HepG2 (cell line): ENCODE results near the gene PPP4C. TPM values are rescaled to one million over a fixed set of nuclear protein-coding genes. Genes with fewer than 3 reads are reported as not detected.

Source experiments
- ARID3A ChIP-seq: IDR thresholded peaks from 2 replicates; pipeline ENCODE4 v1.6.1; 2012; ENCODE audit warnings: low read depth, low read length, improper control_type of control experiment
- CSRNP2 ChIP-seq: sonication (generic); formaldehyde crosslinking; conservative IDR thresholded peaks from 2 replicates; pipeline ENCODE4 v1.8.0; 2022; ENCODE audit warnings: low read depth, missing genetic modification reagents
- MAFK ChIP-seq, 2 experiments: IDR thresholded peaks in 1 of 2; conservative IDR thresholded peaks in 1 of 2; 2 replicates each; pipeline ENCODE4 v1.6.1; 2011; ENCODE audit warnings: improper control_type of control experiment in 2 of 2, low read length in 2 of 2
- MTF2 ChIP-seq: sonication (generic); formaldehyde crosslinking; IDR thresholded peaks from 2 replicates; pipeline ENCODE4 v1.5.0; 2020; ENCODE audit warnings: missing genetic modification reagents, borderline replicate concordance
- NCOA1 ChIP-seq: sonication (generic); formaldehyde crosslinking; IDR thresholded peaks from 2 replicates; pipeline ENCODE4 v1.9.0; 2021; ENCODE audit warnings: missing genetic modification reagents
- NFKBIZ ChIP-seq: IDR thresholded peaks from 2 replicates; pipeline ENCODE4 v1.6.1; 2018; ENCODE audit warnings: missing genetic modification reagents, missing compliant biosample characterization
- PHF20 ChIP-seq: sonication (generic); formaldehyde crosslinking; IDR thresholded peaks from 2 replicates; pipeline ENCODE4 v1.5.0; 2020; ENCODE audit warnings: mild to moderate bottlenecking, missing genetic modification reagents
- SIX1 ChIP-seq: sonication (generic); formaldehyde crosslinking; IDR thresholded peaks from 2 replicates; pipeline ENCODE4 v1.4.0; 2020; ENCODE audit warnings: missing genetic modification reagents, borderline replicate concordance
- SMAD1 ChIP-seq: sonication (generic); formaldehyde crosslinking; IDR thresholded peaks from 2 replicates; pipeline ENCODE4 v1.4.0; 2020; ENCODE audit warnings: missing genetic modification reagents, low read depth, mild to moderate bottlenecking, borderline replicate concordance
- SOX13 ChIP-seq, 3 experiments: fragments of 450-650 bp in 1 of 3; sonication (generic) in 1 of 3; formaldehyde crosslinking in 1 of 3; IDR thresholded peaks in 2 of 3; conservative IDR thresholded peaks in 1 of 3; 2 replicates each; pipeline versions ENCODE4 v1.5.0 to v1.6.1; 2016 to 2020; ENCODE audit warnings: antibody characterized with exemption in 1 of 3, mild to moderate bottlenecking in 1 of 3, missing compliant biosample characterization in 1 of 3, missing genetic modification reagents in 1 of 3, moderate library complexity in 1 of 3
- ZBTB3 ChIP-seq: sonication (generic); formaldehyde crosslinking; IDR thresholded peaks from 2 replicates; pipeline ENCODE4 v1.4.0; 2020; ENCODE audit warnings: low read depth, mild to moderate bottlenecking, moderate library complexity, missing genetic modification reagents, borderline replicate concordance
- ZNF280B ChIP-seq: sonication (generic); formaldehyde crosslinking; IDR thresholded peaks from 2 replicates; pipeline ENCODE4 v1.5.0; 2020; ENCODE audit warnings: missing genetic modification reagents, mild to moderate bottlenecking, borderline replicate concordance
- ZNF333 ChIP-seq: sonication (generic); formaldehyde crosslinking; IDR thresholded peaks from 2 replicates; pipeline ENCODE4 v1.4.0; 2020; ENCODE audit warnings: mild to moderate bottlenecking, missing genetic modification reagents, borderline replicate concordance
- ZNF337 ChIP-seq: sonication (generic); formaldehyde crosslinking; IDR thresholded peaks from 2 replicates; pipeline ENCODE4 v1.5.1; 2020; ENCODE audit warnings: missing genetic modification reagents, low read depth, mild to moderate bottlenecking, borderline replicate concordance
- ZNF510 ChIP-seq: sonication (generic); formaldehyde crosslinking; IDR thresholded peaks from 2 replicates; pipeline ENCODE4 v1.4.0; 2020; ENCODE audit warnings: low read depth, mild to moderate bottlenecking, missing genetic modification reagents
- ZNF570 ChIP-seq: sonication (generic); formaldehyde crosslinking; IDR thresholded peaks from 2 replicates; pipeline ENCODE4 v1.4.0; 2020; ENCODE audit warnings: mild to moderate bottlenecking, missing genetic modification reagents, borderline replicate concordance
- ZNF770 ChIP-seq: sonication (generic); formaldehyde crosslinking; IDR thresholded peaks from 2 replicates; pipeline ENCODE4 v1.5.0; 2020; ENCODE audit warnings: mild to moderate bottlenecking, missing genetic modification reagents
- ZZZ3 ChIP-seq: sonication (generic); formaldehyde crosslinking; IDR thresholded peaks from 2 replicates; pipeline ENCODE4 v1.4.0; 2020; ENCODE audit warnings: missing genetic modification reagents, mild to moderate bottlenecking, borderline replicate concordance
- polyA plus RNA-seq, 8 experiments: library from polyadenylated mRNA; depleted of rRNA in 3 of 8; stranded (reverse) in 7 of 8; unstranded in 1 of 8; fragments of >200 nt; fragmentation: Illumina TruSeq in 4 of 8; extraction: Trizol in 4 of 8; gene quantifications; 2 replicates each; pipeline versions ENCODE4 v1.2.1 to v1.2.3, GENCODE V29; 2011 to 2016; ENCODE audit warnings: low read depth in 4 of 8, missing spikeins in 1 of 8, mixed read lengths in 1 of 8; ENCODE audit not compliant: insufficient read depth in 1 of 8
- total RNA-seq, 5 experiments: library from RNA; depleted of rRNA; stranded (reverse); fragments of >200 nt; fragmentation: Illumina TruSeq; extraction: Trizol; gene quantifications; 2 replicates each; pipeline ENCODE4 v1.2.3, GENCODE V29; 2016; ENCODE audit warnings: low read depth in 1 of 5

The PPP4C gene
- total and polyA plus RNA-seq, 2 of the 13 experiments (the other 11 are each of a cell fraction or from before 2014, with no cell fraction given): 176 to 220 TPM

GRCh38 chr16:30092373-30093010 lies 16.7 kb downstream of the PPP4C start (continued):
- TF ChIP-seq ZNF280B (CRISPR knock-in tag): no peak; the same call in 1 of the 2 replicates
- peak; percentile 70 for TF ChIP-seq SOX13 (IDR thresholded peaks at IDR 0.05)
- peak in 1 of 2 experiments; percentile 85; a peak in 2 of 4 replicates for TF ChIP-seq SOX13 (CRISPR knock-in tag; conservative IDR thresholded peaks at IDR 0.05 in 1 of 2, IDR thresholded peaks at IDR 0.05 in 1 of 2)
- TF ChIP-seq NCOA1 (CRISPR knock-in tag): no peak
- no peak; the same call in 1 of the 2 replicates for TF ChIP-seq SMAD1
- no peak for TF ChIP-seq ZNF337 (CRISPR knock-in tag)
- peak; percentile 57; the same call in 1 of the 2 replicates for TF ChIP-seq ARID3A
- TF ChIP-seq ZNF333: peak; percentile 68; the same call in 1 of the 2 replicates
- no peak; the same call in 1 of the 2 replicates for TF ChIP-seq SIX1 (CRISPR knock-in tag)
- no peak for TF ChIP-seq CSRNP2
- TF ChIP-seq ZNF510 (CRISPR knock-in tag): peak; percentile 72
- 0 out of 2 replicates have a peak, but pooled peaks have one; percentile 76 for TF ChIP-seq ZNF570
- peak; percentile 73; the same call in 1 of the 2 replicates for TF ChIP-seq ZZZ3 (CRISPR knock-in tag)
- TF ChIP-seq MAFK (conservative IDR thresholded peaks at IDR 0.05 in 1 of 2, IDR thresholded peaks at IDR 0.05 in 1 of 2; ENCODE audit: low read length in 2 of 2): no peak
- peak; percentile 83; the same call in 1 of the 2 replicates for TF ChIP-seq ZBTB3 (CRISPR knock-in tag)
- TF ChIP-seq ZNF770 (CRISPR knock-in tag): no peak; the same call in 1 of the 2 replicates
- 0 out of 2 replicates have a peak, but pooled peaks have one; percentile 31 for TF ChIP-seq MTF2 (CRISPR knock-in tag)
- peak; percentile 81 for TF ChIP-seq PHF20
- no peak for TF ChIP-seq NFKBIZ (CRISPR knock-in tag)
